Keratinocyte (primary cell): ENCODE data around the gene LHFPL2.

Experiments
- CTCF ChIP-seq, 3 experiments: IDR thresholded peaks in 1 of 3; conservative IDR thresholded peaks in 1 of 3; optimal IDR thresholded peaks in 1 of 3; 2 replicates in 2 of 3; 3 replicates in 1 of 3; pipeline versions ENCODE3 to v1.5.1; 2011; ENCODE audit warnings: low read length in 3 of 3, mild to moderate bottlenecking in 3 of 3, moderate library complexity in 2 of 3, control low read depth in 1 of 3, inconsistent platforms in 1 of 3; ENCODE audit not compliant: insufficient read depth in 2 of 3; ENCODE audit errors: extremely low read depth in 1 of 3
- EZH2 ChIP-seq: IDR thresholded peaks from one replicate; pipeline ENCODE4 v1.6.1; 2012; ENCODE audit warnings: inconsistent platforms, mild to moderate bottlenecking, low read length, moderate library complexity

GRCh38 chr5:78536661-78537196 lies 111.8 kb downstream of the LHFPL2 start:
- TF ChIP-seq CTCF (optimal IDR thresholded peaks at IDR 0.05 in 1 of 3, IDR thresholded peaks at IDR 0.05 in 1 of 3, conservative IDR thresholded peaks at IDR 0.05 in 1 of 3; ENCODE audit: extremely low read depth in 1 of 3, insufficient read depth in 2 of 3, low read length in 3 of 3) (no peak), EZH2 (no peak)
